GM12892 (cell line): ENCODE results near the gene KANK4.
"Not testable (repeated sequence)": the region's sequence is repeated elsewhere in the genome, so short reads cannot be mapped to it uniquely, and the experiment has no call there.

Experiments used
- DNase-seq: peaks from one replicate; pipeline ENCODE4 v3.0.0; 2011; ENCODE audit not compliant: insufficient read length
- FAIRE-seq: peaks from 2 replicates; lab custom pipeline; 2011; peaks lifted over from hg19 to GRCh38; lab: Jason Lieb, UNC
- POLR2A ChIP-seq: IDR thresholded peaks from 2 replicates; pipeline ENCODE4 v1.6.1; 2011; ENCODE audit warnings: low read depth, low read length, control low read depth
- POLR2AphosphoS5 ChIP-seq: IDR thresholded peaks from 2 replicates; pipeline ENCODE4 v1.6.1; 2011; ENCODE audit warnings: low read depth, low read length, control low read depth
- TAF1 ChIP-seq: IDR thresholded peaks from 2 replicates; pipeline ENCODE4 v1.6.1; 2011; ENCODE audit warnings: low read depth, mild to moderate bottlenecking, control low read depth, low read length, borderline replicate concordance

Gene KANK4

DNA sequence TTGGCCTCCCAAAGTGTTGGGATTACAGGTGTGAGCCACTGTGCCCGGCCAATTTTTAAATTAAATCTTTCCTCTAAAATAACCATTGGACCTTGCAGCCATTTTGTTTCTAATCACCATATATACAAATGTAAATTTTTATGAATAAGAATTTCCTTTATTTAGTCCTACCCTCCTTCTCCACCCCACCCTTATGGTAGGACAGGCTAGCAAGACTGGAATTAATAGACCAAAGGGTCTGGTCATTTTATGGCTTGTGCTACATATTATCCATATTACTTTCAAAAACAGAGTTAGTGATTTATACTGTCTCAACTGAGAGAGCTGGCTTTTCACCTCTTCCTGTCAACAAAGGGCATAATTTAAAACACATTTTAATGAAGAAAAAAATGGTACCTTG, 98.1 kb downstream of the KANK4 start:
- TF ChIP-seq POLR2A: no peak
- TF ChIP-seq TAF1: no peak
- no peak for TF ChIP-seq POLR2AphosphoS5
- no peak for FAIRE-seq
- no peak for DNase-seq

GRCh38 chr1:62220456-62220855, 98.8 kb downstream of the KANK4 start:
- not testable (repeated sequence) for DNase-seq, FAIRE-seq

DNA sequence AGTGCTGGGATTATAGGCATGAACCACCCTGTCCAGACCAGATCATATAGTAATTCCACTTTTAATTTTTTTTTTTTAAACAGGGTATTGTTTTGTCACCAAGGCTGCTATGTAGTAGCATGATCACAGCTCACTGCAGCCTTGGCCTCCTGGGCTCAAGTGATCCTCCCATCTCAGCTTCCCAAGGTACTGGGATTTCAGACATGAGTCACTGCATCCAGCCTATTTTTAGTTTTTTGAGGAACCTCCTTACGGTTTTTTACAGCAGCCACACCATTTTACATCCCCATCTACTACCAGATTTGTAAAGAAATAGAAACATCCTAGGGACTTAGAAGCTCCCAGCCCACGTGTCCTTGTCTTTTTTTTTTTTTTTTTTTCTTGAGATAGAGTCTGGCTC, 100.6 kb downstream of the KANK4 start:
- DNase-seq (no peak), FAIRE-seq (no peak)
- TF ChIP-seq TAF1 (no peak), POLR2A (no peak)

DNA sequence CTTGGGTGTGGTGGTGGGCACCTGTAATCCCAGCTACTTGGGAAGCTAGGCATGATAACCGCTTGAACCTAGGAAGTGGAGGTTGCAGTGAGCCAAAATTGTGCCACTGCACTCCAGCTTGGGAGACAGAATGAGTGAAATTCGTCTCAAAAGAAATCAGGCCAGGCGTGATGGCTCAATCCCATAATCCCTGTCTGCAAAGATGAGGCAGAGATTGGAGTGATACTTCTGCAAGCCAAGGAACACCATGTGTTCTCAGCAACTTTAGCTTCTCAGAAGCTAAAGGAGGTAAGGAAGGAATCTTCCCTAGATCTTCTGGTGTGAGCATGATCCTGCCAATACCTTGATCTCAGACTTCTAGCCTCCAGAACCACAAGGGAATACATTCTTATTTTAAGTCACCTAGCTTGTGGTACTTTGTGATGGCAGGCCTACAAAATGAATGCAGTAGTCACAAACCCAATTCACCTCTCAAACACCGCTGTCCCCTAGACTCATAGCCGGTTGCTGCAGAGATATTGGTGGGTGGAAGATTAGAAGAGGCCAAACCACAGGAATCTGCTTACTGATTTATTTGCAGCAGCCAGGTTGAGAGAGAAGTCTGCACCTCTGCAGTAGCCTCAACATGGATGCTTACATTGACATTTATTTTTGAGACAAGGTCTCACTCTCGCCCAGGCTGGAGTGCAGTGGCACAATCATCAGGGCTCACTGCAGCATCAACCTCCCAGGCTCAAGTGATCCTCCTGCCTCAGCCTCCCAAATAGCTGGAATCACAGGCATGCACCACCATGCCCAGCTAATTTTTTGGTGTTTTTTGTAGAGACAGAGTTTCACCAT, 105.9 kb downstream of the KANK4 start:
- FAIRE-seq (no peak), DNase-seq (no peak)
- no peak for TF ChIP-seq POLR2A
- no peak for TF ChIP-seq POLR2AphosphoS5
- TF ChIP-seq TAF1: no peak

- FAIRE-seq (no peak), DNase-seq (no peak)
- no peak for TF ChIP-seq TAF1
- no peak for TF ChIP-seq POLR2AphosphoS5
- TF ChIP-seq POLR2A: no peak
Observed at GRCh38 chr1:62212411-62212810, 106.8 kb downstream of the KANK4 start.

DNA sequence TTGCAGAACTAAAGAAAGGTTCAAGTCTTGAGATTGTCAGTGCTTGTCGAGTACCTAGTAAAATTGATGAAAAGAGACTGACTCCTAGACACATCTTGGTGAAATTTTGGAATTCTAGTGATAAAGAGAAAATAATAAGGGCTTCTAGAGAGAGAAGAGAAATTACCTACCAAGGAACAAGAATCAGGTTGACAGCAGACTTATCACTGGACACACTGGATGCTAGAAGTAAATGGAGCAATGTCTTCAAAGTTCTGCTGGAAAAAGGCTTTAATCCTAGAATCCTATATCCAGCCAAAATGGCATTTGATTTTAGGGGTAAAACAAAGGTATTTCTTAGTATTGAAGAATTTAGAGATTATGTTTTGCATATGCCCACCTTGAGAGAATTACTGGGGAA, 108.3 kb downstream of the KANK4 start:
- FAIRE-seq (no peak), DNase-seq (no peak)
- TF ChIP-seq POLR2AphosphoS5 (no peak), POLR2A (no peak), TAF1 (no peak)

DNA sequence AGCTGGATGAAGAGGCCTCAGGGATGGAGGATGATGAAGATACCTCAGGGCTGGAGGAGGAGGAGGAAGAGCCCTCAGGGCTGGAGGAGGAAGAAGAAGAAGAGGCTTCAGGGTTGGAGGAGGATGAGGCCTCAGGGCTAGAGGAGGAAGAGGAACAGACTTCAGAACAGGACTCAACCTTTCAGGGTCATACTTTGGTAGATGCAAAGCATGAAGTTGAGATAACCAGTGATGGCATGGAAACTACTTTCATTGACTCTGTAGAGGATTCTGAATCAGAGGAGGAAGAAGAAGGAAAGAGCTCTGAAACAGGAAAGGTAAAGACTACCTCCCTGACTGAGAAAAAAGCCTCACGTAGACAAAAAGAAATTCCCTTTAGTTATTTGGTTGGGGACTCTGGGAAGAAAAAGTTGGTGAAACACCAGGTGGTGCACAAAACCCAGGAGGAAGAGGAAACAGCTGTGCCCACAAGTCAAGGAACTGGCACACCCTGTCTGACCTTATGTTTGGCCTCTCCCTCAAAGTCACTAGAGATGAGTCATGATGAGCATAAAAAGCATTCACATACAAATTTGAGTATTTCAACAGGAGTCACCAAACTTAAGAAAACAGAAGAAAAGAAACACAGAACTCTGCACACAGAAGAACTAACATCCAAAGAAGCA, 109.2 kb downstream of the KANK4 start:
- FAIRE-seq: no peak

DNA sequence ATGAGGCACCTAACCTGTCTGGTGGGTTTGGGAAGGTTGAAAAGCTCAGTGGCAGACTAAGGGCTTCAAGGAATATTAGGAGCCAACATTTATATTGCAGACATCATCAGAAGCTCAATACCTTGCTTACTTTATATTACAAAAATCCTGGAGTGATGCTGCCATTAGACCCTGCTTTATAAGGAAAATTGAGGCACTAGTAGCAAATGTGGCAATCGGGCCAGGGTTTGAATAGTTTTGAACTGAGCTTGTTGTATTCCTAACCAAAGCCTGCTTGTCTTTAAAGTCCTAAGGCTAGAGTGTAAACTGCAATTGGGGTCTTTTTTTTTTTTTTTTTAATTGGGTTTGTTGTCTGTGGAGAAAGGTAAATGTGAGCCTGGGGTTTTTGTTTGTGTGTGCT, 110.3 kb downstream of the KANK4 start:
- DNase-seq (no peak), FAIRE-seq (no peak)
- TF ChIP-seq POLR2AphosphoS5 (no peak), POLR2A (no peak), TAF1 (no peak)

More for the DNA sequence above, 109.2 kb downstream of the KANK4 start:
- TF ChIP-seq POLR2A: no peak
- TF ChIP-seq TAF1: no peak
- TF ChIP-seq POLR2AphosphoS5: no peak
- no peak for DNase-seq

GRCh38 chr1:62208087-62208486, 111.1 kb downstream of the KANK4 start:
- FAIRE-seq: no peak
- no peak for TF ChIP-seq POLR2AphosphoS5
- no peak for TF ChIP-seq POLR2A
- no peak for TF ChIP-seq TAF1
- DNase-seq: no peak

GRCh38 chr1:62207187-62207586, 112.0 kb downstream of the KANK4 start:
- TF ChIP-seq TAF1 (no peak), POLR2AphosphoS5 (no peak), POLR2A (no peak)
- DNase-seq (no peak), FAIRE-seq (no peak)

DNA sequence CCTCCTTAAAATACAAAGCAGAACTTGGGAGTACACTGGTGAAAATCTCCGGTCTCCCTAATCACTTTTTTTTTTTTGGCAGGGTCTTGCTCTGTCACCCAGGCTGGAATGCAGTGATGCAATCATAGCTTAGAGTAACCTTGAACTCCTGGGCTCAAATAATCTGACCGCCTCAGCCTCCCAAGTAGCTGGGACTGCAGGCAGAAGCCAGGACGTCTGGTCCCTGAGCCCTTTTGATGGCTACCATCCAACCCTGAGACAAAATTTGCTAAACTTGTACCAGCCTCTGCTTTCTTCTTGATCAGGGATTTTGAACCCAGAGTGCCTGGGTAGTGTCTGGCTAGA, 120.5 kb downstream of the KANK4 start:
- TF ChIP-seq POLR2A (no peak), POLR2AphosphoS5 (no peak), TAF1 (no peak)
- DNase-seq (no peak), FAIRE-seq (no peak)
